GM21528 (cell line): ENCODE data around the gene ARFRP1.
"Not testable (repeated sequence)": the region's sequence is repeated elsewhere in the genome, so short reads cannot be mapped to it uniquely, and the experiment has no call there.

ENCODE experiments used
- ATAC-seq: cut with Tn5 transposase; IDR thresholded peaks from one replicate; pipeline ENCODE4 v1.9.1; 2021; ENCODE audit warnings: mild to moderate bottlenecking, moderate library complexity; ENCODE audit not compliant: unreplicated experiment, low FRiP score

Gene ARFRP1

DNA sequence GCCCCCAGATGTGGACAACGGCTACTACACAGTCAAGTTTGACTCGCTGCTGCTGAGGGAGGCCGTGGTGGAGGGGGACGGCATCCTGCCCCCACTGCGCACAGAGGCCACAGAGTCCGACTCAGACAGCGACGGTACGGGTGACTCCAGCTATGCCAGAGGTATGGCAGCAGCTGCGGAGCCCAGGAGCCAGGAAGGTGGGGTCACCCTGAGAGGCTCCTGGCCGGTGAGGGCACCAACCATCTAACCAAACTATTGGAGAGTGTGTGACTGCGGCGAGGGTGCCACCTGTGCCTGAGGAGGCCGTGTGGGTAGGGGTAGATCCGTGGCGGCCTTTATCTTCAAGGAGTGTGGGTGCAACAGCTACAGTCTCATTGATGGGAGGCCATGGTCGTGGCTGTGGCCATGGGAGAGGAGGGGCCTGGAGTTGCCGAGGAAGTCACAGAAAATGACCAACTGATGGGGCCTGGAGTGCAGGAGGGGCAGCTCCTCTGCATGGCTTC is 25.9 kb upstream of the ARFRP1 start:
- ATAC-seq = no peak

DNA sequence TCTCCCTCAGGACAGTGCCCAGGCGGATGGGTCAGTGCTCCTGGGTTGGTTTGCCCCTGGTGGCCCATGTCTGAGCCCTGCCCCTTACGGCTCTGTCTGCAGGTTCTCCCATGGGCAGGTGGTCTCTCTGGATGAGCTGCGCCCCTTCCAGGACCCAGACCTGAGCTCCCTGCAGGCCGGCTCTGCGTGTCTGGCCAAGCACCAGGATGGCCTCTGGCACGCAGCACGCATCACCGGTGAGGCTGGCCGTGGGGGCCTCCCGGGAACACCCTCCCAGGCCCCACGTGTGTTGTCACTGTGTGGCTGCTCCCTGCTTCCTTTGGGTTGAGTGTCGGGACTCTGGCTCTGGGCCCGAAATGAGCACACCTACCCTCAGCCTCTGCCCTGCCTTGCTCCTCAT is 25.3 kb upstream of the ARFRP1 start:
- no peak for ATAC-seq

DNA sequence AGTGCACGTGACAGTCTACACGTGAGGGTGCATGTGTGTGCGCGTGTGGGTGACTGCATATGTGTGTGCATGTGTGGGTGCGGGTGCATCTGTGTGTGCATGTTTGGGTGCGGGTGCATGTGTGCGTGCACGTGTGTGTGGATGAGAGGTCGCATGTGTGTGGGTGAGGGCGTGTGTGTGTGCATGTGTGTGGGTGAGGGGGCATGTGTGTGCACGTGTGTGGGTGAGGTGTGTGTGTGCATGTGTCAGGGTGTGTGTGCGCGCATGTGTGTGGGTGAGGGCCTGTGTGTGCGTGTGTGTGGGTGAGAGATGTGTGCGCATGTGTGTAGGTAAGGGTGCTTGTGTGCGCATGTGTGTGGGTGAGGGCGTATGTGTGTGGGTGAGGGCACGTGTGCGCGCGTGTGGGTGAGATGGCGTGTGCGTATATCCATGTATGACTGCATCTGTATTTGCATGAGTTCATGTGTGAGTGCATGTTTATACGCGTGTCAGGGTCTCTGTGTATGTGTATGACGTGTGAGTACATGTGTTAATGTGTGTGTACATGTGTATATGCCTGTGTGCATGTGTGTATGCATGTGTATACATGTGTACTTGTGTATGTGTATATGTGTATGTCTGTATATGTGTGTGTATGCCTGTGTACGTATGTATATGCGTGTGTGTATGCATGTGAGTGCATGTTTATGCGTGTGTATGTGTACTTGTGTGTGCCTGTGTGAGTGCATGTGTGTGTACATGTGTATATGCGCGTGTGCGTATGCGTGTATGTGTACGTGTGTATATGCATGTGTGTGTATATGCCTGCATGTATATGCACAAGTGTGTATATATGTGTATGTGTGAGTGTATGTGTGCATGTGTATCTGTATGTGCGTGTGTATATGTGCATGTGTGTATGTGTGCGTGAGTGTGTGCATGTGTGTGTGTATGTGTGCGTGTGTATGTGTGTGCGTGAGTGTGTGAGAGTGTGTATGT is 24.6 kb upstream of the ARFRP1 start:
- ATAC-seq = no peak

DNA sequence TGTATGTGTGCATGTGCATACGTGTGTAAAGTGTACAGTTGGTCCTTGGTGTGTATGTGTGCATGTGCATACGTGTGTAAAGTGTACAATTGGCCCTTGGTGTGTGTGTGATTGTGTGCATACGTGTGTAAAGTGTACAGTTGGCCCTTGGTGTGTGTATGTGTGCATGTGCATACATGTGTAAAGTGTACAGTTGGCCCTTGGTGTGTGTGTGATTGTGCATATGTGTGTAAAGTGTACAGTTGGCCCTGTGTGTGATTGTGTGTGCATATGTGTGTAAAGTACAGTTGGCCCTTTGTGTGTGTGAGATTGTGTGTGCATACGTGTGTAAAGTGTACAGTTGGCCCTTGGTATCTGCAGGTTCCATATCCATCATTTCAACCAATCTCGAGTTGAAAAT is 23.6 kb upstream of the ARFRP1 start:
- ATAC-seq = no peak

DNA sequence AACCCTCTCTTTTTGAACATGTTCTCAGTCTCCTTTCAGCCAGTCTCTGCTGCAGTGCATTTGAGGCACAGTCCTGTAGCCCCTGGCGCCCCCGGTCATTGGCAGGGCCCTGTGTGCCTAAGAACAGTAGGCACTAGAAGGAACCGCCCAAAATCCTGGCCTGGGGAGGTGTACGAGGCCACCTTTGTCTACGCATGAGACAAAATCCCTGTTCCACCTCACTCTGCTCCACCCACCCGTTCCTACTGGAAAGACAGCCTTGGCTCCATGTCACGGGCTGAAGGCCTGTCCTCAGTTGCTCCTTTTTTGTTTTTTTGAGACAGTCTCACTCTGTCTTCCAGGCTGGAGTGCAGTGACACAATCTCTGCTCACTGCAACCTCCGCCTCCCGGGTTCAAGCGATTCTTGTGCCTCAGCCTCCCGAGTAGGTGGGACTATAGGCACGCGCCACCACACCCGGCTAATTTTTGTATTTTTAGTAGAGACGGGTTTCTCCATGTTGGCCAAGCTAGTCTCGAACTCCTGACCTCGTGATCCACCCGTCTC is 22.5 kb upstream of the ARFRP1 start:
- not testable (repeated sequence) for ATAC-seq

DNA sequence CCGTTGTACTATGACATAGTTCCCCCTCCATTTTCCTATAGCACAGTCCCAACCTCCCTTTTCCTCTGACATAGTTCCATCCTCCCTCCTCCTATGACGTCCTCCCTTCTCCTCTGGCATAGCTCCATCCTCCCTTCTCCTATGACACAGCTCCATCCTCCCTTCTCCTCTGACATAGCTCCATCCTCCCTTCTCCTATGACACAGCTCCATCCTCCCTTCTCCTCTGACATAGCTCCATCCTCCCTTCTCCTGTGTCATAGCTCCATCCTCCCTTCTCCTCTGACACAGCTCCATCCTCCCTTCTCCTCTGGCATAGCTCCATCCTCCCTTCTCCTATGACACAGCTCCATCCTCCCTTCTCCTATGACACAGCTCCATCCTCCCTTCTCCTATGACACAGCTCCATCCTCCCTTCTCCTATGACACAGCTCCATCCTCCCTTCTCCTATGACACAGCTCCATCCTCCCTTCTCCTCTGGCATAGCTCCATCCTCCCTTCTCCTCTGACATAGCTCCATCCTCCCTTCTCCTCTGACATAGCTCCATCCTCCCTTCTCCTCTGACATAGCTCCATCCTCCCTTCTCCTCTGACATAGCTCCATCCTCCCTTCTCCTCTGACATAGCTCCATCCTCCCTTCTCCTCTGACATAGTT is 15.3 kb upstream of the ARFRP1 start:
- ATAC-seq = not testable (repeated sequence)

DNA sequence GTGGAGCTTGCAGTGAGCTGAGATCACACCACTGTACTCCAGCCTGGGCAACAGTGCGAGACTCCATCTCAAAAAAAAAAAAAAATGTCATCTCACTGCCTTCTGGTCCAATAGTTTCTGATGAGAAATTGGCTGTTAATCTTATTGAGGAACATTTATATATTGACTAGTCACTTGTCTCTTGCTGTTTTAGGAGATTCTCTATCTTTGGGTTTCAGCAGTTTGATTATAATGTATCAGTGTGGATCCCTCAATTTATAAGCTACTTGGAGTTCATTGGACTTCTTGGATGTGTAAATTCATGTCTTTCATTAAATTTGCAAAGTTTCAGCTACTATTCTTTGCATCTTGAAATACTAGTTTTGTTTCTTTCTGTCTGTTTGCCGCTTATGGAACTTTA is 11.2 kb upstream of the ARFRP1 start:
- no peak for ATAC-seq

DNA sequence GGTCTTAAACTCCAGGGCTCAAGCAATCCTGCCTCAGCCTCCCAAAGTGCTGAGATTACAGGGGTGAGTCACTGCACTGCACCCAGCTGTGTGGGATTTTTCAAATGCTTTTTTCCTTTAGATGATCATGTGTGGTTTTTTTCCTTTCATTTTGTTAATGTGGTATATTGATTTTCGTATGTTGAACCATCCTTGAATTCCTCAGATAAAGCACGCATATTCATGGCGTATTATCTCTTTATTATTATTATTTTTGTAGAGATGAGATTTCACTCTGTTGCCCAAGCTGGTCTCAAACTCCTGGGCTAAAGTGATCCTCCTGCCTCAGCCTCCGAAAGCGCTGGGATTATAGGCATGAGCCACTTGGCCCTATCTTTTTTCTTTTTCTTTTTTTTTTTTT is 7.1 kb upstream of the ARFRP1 start:
- no peak for ATAC-seq

DNA sequence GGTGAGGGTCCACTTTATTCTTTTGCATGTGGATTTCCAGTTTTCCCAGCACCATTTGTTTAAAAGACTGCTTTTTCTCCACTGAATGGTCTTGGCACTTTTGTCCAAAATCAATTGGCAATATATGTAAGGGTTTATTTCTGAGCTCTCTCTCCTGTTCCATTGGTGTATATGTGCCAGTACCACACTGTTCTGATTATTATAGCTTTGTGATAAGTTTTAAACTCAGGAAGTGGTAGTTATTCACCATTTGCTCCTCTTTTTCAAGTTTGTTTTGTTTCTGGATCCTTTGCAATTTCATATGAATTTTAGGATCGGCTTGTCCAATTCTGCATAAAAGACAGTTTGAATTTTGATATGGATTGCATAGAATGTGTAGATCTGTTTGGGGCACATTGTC is 4.4 kb upstream of the ARFRP1 start:
- ATAC-seq = no peak

DNA sequence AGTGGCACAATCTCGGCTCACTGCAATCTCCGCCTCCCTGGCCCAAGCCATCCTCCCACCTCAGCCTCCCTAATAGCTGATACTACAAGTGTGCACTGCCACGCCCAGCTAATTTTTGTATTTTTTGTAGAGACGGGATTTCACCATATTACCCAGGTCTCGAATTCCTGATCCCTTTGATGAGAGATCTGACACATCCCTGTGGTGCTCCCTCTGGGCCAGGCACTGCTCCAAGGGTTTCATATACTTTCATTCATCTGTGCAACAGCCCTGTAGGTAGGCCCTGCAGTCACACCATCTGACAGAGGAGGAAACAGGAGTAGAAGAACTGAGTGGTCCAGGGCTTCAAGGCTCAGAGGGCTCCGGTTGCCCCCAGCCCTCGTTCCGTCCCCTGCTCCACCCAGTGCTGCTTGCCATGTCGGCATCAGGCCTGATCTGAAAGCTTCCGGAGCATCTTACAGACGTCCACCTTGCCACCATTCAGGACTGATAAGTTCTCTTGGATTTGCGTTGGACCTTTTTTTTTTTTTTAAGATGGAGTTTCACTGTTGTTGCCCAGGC is 3.4 kb upstream of the ARFRP1 start:
- ATAC-seq = no peak

DNA sequence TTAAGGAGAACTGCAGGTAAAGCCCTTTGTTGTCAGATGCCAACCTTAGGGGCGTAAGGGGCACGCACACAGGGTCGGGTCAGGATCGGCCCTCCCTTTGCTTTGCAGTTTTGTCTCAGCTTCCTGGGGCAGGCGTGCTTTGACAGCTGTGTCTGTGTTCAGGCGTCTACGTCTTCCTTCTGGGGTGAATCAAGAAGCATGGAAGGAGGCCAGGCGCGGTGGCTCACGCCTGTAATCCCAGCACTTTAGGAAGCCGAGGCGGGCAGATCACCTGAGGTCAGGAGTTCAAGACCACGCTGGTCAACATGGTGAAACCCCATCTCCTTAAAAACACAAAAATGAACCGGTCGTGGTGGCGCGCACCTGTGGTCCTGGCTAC is 1.4 kb upstream of the ARFRP1 start:
- no peak for ATAC-seq

DNA sequence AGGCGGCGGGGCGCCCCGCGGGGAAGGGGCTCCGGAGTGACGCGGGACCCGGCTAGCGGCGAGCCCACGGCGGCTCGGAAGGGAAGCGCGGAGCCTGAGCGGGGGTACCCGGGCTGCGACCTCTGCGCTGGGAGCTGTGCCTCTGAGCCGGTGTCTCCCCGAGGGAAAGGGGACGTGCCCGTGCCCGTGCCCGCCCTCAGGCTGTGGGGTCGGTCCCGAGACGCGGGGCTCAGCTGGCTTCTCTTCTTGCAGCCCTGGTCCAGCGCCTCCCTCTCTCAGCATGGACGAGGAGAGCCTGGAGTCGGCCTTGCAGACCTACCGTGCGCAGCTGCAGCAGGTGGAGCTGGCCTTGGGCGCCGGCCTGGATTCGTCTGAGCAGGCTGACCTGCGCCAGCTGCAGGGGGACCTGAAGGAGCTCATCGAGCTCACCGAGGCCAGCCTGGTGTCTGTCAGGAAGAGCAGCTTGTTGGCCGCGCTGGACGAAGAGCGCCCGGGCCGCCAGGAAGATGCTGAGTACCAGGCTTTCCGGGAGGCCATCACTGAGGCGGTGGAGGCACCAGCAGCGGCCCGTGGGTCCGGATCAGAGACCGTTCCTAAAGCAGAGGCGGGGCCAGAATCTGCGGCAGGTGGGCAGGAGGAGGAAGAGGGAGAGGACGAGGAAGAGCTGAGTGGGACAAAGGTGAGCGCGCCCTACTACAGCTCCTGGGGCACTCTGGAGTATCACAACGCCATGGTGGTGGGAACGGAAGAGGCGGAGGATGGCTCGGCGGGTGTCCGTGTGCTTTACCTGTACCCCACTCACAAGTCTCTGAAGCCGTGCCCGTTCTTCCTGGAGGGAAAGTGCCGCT is 749 bp upstream of the ARFRP1 start:
- peak; percentile 6 for ATAC-seq

DNA sequence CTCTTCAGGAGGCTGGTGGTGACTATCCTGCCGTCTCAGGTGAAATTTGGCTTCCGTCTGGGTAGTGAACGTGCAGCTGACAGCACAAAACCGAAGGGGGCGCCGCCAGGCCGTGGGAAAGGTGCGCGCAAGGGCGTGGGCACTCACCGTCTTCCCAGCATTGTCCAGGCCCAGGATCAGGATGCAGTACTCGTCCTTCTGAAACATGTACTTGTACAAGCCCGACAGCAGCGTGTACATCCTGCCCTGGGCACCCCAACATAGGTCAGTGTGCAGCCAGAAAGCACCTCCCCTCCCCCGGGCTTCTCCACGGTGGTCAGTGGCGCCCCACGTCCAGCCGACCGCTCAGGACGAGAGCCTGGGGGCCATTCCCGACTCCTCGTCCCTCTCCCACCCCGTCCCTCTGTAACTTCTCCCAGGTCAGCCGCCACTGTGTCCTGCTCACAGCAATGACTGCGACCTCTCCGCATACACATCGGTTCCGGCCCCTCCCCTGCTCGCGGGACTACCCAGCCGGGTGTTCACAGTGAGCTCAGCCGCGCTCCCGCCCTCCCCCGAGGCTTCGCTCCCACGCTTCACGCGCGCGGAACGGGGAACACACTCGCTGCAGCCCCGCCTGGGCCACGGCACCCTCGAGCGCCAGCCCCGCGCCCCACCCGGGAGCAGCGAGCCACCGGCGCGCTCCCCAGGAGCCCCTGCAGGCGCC is 771 bp downstream of the ARFRP1 start:
- peak; percentile 21 for ATAC-seq

DNA sequence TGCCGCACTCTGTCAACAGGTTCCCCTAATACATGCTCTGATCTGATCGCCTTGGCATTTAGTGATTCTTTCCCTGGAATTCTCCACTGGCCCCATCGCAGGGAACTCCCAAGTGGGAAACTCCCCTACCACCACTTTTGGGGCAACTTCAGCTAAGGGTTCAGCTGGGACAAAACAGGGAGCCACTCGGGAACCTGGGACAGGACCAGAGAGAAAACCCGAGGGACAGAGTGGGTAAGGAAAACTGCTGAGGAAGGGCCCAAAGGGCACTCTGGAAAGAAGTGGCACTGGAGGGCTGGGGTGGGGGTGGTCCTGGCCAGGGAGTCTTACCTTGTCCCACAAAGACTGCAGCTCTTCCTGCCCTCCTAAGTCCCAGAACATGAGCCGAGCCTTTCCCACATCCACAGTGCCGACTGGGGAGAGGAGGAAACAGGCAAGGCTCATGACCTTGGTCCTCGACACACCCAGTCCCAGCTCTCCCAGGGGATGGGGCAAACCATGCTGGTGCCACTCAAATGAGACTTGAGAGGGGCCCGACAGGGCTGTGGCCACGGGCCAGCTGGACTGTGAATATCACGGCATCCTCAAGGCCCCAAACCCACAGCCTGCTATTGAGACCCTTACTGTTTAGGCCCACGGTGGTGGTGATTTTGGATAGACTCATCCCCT is 1.6 kb downstream of the ARFRP1 start:
- ATAC-seq = no peak

DNA sequence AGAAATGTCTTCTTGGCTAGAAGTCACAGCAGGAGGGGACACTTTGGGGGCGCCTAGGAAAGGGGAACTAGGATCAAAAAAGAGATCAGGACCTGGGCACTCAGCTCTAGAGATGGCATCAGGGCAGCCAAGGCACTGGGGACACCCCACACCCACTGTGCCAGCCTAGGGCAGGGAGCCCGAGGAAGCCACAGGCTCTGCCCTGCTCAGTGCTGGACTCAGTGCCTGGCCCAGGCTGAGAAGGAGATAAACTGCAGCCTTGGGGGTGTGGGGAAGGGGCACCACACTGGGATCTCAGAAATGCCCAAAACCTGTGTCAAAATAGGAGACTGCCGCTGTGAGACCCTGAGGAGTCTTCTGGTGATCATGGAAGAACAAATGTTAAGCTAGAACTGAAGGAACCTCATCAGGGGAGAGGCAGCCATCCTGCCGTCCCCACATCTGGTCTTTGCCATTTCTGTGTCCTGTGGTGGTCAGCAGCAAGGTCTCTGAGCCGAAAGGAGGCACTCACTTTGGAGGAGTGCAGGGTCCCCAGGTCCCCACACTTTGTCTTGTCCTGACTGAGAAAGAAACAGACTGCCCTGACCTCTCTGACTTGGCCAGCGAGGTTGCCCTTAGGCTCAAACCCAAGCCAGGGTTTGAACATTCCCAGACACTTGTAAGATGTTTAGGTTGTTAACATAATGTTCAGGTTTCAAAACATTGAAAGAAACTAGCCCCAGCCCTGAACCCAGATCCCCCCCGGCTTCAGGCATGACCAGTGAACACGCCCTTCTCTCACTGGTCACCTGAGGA is 2.3 kb downstream of the ARFRP1 start:
- no peak for ATAC-seq

DNA sequence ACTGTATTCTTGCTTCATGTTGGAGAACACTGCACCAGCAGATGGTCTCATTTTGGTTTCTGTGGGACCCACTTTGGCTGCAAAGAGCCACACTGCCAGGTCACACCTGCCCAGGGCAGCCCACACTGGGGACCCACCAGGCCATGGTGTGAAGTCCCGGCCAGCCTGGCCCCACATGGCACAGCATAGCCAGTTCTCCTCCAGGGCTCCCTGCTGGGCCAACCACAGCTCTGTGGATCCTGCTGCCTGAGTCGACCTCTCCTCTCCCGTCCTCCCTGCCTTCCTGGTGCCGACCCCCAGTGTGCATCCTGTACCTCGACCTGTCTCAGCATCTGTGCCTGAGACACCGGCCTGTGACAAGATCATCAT is 3.0 kb downstream of the ARFRP1 start:
- ATAC-seq = no peak

DNA sequence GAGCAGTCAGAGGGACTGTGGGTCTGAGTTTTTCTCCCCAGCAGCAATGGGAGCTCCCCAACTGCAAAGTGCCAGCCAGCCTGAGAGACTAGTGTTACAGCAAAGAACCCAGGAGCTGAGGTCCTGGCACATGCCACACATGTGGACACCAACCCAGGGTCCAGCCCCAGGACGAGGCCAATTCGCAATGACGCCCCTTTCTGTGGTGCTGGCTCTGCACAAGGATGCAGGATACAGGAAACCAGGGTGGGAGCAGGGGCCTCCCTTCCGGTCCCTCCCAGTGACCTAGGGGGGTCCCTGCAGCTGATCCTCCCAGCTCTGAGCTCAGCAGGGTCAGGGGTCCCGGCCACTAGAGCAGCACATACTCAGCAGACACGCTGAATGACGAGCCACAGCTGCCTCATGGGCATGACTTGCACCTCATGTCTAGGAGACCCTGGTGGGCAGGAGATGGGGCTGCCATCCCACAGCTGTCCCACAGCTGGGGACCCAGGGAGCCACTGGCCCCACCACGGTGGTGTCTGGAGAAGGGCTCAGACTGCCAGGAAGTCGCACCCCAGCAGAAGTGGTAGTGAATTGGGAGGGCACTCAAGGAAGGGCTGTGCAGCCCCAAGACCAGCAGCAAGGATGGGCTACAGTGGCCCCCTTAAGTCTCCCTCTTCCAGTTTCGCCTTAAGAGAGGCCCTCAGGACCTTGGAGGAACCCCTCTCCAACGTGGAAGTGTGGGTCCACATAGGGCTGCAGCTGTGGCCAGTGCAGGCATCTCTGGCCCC is 3.6 kb downstream of the ARFRP1 start:
- ATAC-seq = no peak
